ENCODE measurements around the gene KLHL2.
"Not testable (repeated sequence)": the region's sequence is repeated elsewhere in the genome, so short reads cannot be mapped to it uniquely, and the experiment has no call there.

DNA sequence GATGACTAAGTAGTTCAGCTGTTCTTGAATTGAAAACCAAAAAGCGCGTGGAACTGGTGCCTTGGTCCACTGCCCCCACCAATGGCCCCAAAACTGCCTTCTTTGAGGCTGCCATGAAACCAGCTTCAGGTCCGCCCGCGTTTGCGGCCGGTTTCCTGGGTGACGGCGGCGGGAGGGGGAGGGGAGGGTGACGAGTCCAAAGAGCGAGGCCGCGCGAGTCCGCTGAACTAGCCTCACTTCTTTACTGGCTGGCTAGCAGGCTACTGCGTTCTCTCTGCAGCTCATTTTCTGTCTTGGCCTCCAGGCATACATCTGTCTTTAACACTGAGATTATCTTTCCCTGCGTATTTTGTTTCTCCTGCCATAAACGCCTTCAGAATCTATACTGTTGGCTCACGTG is 72.2 kb downstream of the KLHL2 start:
- not testable (repeated sequence) for TF ChIP-seq CTCF (tag by site-specific recombination; IDR thresholded peaks at IDR 0.05); GLI4 (tag by site-specific recombination; IDR thresholded peaks at IDR 0.05); ZNF274 (IDR thresholded peaks at IDR 0.05; ENCODE audit: low read length); ZNF274 (tag by site-specific recombination; IDR thresholded peaks at IDR 0.05; ENCODE audit: borderline replicate concordance); SP7 (tag by site-specific recombination; IDR thresholded peaks at IDR 0.05); ZNF398 (tag by site-specific recombination; IDR thresholded peaks at IDR 0.05); YY1 (tag by site-specific recombination; IDR thresholded peaks at IDR 0.05)
- TF ChIP-seq, protein P1, sequence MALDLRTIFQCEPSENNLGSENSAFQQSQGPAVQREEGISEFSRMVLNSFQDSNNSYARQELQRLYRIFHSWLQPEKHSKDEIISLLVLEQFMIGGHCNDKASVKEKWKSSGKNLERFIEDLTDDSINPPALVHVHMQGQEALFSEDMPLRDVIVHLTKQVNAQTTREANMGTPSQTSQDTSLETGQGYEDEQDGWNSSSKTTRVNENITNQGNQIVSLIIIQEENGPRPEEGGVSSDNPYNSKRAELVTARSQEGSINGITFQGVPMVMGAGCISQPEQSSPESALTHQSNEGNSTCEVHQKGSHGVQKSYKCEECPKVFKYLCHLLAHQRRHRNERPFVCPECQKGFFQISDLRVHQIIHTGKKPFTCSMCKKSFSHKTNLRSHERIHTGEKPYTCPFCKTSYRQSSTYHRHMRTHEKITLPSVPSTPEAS (tag by site-specific recombination; IDR thresholded peaks at IDR 0.05), result not testable (repeated sequence)
- TF ChIP-seq, protein P2, sequence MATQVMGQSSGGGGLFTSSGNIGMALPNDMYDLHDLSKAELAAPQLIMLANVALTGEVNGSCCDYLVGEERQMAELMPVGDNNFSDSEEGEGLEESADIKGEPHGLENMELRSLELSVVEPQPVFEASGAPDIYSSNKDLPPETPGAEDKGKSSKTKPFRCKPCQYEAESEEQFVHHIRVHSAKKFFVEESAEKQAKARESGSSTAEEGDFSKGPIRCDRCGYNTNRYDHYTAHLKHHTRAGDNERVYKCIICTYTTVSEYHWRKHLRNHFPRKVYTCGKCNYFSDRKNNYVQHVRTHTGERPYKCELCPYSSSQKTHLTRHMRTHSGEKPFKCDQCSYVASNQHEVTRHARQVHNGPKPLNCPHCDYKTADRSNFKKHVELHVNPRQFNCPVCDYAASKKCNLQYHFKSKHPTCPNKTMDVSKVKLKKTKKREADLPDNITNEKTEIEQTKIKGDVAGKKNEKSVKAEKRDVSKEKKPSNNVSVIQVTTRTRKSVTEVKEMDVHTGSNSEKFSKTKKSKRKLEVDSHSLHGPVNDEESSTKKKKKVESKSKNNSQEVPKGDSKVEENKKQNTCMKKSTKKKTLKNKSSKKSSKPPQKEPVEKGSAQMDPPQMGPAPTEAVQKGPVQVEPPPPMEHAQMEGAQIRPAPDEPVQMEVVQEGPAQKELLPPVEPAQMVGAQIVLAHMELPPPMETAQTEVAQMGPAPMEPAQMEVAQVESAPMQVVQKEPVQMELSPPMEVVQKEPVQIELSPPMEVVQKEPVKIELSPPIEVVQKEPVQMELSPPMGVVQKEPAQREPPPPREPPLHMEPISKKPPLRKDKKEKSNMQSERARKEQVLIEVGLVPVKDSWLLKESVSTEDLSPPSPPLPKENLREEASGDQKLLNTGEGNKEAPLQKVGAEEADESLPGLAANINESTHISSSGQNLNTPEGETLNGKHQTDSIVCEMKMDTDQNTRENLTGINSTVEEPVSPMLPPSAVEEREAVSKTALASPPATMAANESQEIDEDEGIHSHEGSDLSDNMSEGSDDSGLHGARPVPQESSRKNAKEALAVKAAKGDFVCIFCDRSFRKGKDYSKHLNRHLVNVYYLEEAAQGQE (tag by site-specific recombination; IDR thresholded peaks at IDR 0.05), result not testable (repeated sequence)

Measured in HEK293 (cell line).